Measurements from ENCODE around the gene PPP2R2B. TPM values are rescaled to one million over a fixed set of nuclear protein-coding genes. Genes with fewer than 3 reads are reported as not detected.

PPP2R2B gene
- polyA plus RNA-seq, 4 donors = 13.1 to 14.9 (median 13.9) TPM

GRCh38 chr5:146669656-146670055, 208.9 kb downstream of the PPP2R2B start:
- no peak for DNase-seq (ENCODE audit: low read depth in 4 of 4, low spot score in 2 of 4)

GRCh38 chr5:146667633-146668272, 210.8 kb downstream of the PPP2R2B start:
- no peak for DNase-seq (ENCODE audit: low read depth in 4 of 4, low spot score in 2 of 4)

GRCh38 chr5:146662229-146662628, 216.3 kb downstream of the PPP2R2B start:
- DNase-seq (ENCODE audit: low read depth in 4 of 4, low spot score in 2 of 4) = no peak

DNA sequence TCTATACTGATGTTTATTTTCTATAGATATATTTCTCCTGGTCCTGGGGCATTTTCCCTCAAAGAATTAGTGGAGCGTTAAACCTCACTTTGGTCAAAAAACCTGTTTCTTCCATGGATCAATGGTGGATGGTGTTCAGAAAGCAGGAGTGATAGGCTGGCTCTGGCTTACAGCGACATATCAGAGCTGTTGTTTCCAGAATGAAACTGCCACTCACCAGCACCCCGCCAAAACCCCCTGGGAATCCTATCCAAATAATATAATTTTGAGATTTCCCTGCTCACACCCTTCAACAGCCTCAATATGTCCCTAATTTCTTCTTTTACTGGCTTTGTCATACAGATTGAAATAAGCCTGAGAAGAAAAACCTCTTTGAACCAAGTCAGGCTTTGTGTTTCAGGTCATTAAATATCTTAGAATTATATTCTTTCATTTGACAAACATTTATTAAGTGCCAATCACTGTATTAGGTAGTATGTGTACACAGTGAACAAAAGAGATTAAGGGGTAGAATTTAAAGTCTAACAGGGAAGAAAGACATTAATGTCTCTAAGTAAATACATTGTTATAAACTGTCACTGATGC, 218.1 kb downstream of the PPP2R2B start:
- DNase-seq (ENCODE audit: low read depth in 4 of 4, low spot score in 2 of 4) = no peak

DNA sequence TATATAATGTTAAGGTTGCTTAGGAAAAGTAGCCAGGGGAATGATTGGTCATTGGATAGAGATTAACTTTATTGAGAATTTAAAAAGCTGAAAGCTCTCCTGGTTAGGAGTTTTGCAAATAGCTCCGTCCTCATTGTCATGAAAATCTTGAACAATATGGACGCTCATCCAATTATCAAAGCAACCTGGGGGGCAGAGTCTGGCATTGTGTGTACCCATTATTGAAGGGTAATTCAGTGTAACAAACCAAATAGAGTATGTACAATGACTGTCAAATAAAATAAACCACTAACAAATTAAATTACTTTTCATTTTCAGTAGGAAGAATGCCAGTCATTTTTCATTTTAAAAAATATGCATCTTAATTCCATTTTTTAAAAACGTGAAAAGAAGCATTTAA, 218.6 kb downstream of the PPP2R2B start:
- no peak for DNase-seq (ENCODE audit: low read depth in 4 of 4, low spot score in 2 of 4)

- no peak for DNase-seq (ENCODE audit: low read depth in 4 of 4, low spot score in 2 of 4)
Measured at GRCh38 chr5:146656703-146657102, 221.9 kb downstream of the PPP2R2B start.

DNA sequence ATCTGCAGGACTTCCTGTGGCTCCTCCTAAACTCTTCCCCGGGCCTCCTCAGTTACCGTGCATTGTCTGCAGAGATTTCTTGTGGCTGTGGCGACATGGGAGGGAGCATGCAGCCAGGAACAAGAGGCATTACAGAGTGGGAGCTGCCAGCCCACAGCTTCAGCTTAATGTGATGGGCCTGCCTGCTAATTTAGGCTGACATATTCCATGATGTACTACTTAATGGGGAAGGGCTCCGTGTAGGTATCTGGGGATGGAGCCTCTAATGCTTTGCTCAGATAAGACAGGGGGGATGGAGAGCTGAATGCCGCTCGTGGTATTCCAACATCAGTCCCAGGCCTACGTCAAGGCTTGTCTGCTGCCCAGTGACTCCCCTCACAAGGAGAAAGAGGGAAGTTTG, 225.0 kb downstream of the PPP2R2B start:
- no peak for DNase-seq (ENCODE audit: low read depth in 4 of 4, low spot score in 2 of 4)

- DNase-seq (ENCODE audit: low read depth in 4 of 4, low spot score in 2 of 4) = no peak
Measured at GRCh38 chr5:146652547-146652946, 226.0 kb downstream of the PPP2R2B start.

GRCh38 chr5:146647656-146648199, 230.8 kb downstream of the PPP2R2B start:
- DNase-seq (ENCODE audit: low read depth in 4 of 4, low spot score in 2 of 4) = no peak

DNA sequence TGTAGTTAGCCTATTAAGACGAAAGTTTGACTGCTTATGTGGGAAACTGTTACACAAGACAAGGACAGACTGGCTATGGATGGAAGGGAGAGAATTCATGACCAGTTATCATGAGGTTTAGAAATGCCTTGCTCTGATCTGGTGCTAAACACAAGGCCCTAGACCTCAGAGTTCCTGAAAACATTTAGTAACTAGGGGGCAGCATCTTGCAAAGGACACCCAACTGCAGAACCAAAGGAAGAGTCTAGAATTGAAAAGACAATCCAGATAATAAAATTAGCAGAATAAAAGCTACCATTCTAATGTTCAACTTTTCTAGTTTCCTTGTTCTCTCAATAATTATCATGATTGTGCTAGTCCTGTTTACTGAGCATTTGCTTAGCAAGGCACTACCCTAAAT, 232.1 kb downstream of the PPP2R2B start:
- DNase-seq (ENCODE audit: low read depth in 4 of 4, low spot score in 2 of 4) = no peak

- DNase-seq (ENCODE audit: low read depth in 4 of 4, low spot score in 2 of 4) = no peak
Measured at GRCh38 chr5:146645342-146645741, 233.2 kb downstream of the PPP2R2B start.

DNA sequence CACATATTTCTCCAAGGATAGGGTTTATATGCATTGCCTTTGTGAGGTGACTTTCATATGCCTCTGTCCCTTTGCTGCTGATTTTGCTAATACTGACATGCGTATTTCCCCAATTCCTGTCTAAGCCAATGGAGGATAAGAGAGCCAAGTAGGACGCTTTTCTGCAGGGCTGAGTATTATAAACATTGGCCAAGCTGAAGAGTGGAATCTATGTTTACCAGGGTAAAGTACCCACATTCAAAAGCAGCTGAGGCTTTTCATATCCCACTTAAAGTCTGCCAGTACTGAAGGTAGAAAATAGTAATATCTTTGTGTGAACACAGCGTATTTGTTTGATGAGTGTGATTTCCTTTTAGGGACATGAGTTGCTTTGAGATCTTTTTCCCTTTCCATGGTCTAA, 233.7 kb downstream of the PPP2R2B start:
- DNase-seq (ENCODE audit: low read depth in 4 of 4, low spot score in 2 of 4) = no peak

DNA sequence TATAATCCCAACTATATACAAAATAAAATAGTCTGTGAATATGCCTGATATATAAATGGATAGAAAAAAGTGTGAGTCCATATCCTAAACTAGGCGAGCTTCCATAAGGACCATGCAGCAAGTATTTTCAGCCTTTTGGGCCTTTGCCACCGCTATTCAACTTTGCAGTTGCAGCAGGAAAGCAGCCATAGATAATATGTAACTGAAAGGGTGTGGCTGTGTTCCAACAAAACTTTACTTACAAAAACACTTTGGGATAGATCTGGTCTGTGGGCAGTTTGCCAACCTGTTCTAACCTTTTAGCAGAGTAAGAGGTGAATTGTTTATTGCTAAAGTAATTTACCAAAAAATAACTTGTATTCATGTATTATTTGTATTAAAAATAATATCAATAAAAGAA, 234.8 kb downstream of the PPP2R2B start:
- DNase-seq (ENCODE audit: low read depth in 4 of 4, low spot score in 2 of 4) = no peak

- no peak for DNase-seq (ENCODE audit: low read depth in 4 of 4, low spot score in 2 of 4)
Measured at GRCh38 chr5:146642410-146642809, 236.1 kb downstream of the PPP2R2B start.

- no peak for DNase-seq (ENCODE audit: low read depth in 4 of 4, low spot score in 2 of 4)
Measured at GRCh38 chr5:146641941-146642340, 236.6 kb downstream of the PPP2R2B start.

GRCh38 chr5:146640285-146640896, 238.2 kb downstream of the PPP2R2B start:
- no peak for DNase-seq (ENCODE audit: low read depth in 4 of 4, low spot score in 2 of 4)

DNA sequence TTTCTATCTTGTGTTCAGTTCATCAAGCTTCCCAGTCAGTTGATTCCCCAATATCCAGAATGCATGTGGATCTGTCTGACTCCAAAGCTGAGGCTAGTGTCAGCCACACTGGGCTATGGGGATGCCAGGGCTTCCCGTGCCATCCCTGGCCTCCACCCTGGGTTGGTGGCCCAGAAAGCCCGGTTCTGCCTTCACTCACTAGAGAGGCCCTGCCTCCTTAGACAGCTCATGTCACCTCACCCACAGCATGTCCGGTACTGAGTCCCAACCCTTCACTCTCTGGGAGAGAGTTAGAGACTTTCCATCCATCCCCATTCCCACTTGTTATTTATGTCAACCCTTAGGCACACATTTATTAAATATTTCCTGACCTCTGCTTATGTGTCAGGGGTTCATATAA, 243.1 kb downstream of the PPP2R2B start:
- no peak for DNase-seq (ENCODE audit: low read depth in 4 of 4, low spot score in 2 of 4)

- no peak for DNase-seq (ENCODE audit: low read depth in 4 of 4, low spot score in 2 of 4)
Measured at GRCh38 chr5:146633323-146633764, 245.2 kb downstream of the PPP2R2B start.

GRCh38 chr5:146632620-146633322, 245.8 kb downstream of the PPP2R2B start:
- no peak for DNase-seq (ENCODE audit: low read depth in 4 of 4, low spot score in 2 of 4)

- no peak for DNase-seq (ENCODE audit: low read depth in 4 of 4, low spot score in 2 of 4)
Measured at GRCh38 chr5:146630472-146630871, 248.1 kb downstream of the PPP2R2B start.

GRCh38 chr5:146628950-146629349, 249.6 kb downstream of the PPP2R2B start:
- no peak for DNase-seq (ENCODE audit: low read depth in 4 of 4, low spot score in 2 of 4)
